GM13977 (cell line): ENCODE data around the gene RBM26.

Experiments
- DNase-seq: peaks from one replicate; pipeline ENCODE4 v3.0.0; 2012; ENCODE audit warnings: low spot score
- CTCF ChIP-seq: IDR thresholded peaks from 2 replicates; pipeline ENCODE4 v1.5.1; 2012; ENCODE audit warnings: mild to moderate bottlenecking, control low read depth; ENCODE audit not compliant: insufficient read depth; ENCODE audit errors: extremely low read depth, missing control alignments
- in situ Hi-C: fragments of 300-500 bp; cut with MboI; formaldehyde crosslinking; loops from one replicate; pipeline ENCODE4 v1.12.0; 2022; ENCODE audit warnings: low sequenced_read_pairs, low pct_unique_long_range_greater_than_20kb, mixed read lengths, inconsistent platforms; ENCODE audit not compliant: unreplicated experiment

RBM26 gene

GRCh38 chr13:79405831-79406596 is at the start of gene RBM26:
Gene RBM26, minus strand, starts transcription at chr13:79406255. Its CDS starts 481 bp downstream, at chr13:79405774.
- in situ Hi-C loops = no loop called here
- peak; percentile 9 for TF ChIP-seq CTCF
- DNase-seq = peak; percentile 94

GRCh38 chr13:79455331-79455730 is 49.3 kb upstream of the RBM26 start:
- TF ChIP-seq CTCF = no peak
- in situ Hi-C loops = no loop called here
- DNase-seq = no peak

- in situ Hi-C loops = no loop called here
- no peak for DNase-seq
- TF ChIP-seq CTCF = no peak
These were observed 46.3 kb upstream of the RBM26 start for GRCh38 chr13:79452239-79452913.

- TF ChIP-seq CTCF = no peak
- in situ Hi-C loops = no loop called here
- DNase-seq = peak; percentile 65
These were observed 45.5 kb upstream of the RBM26 start for GRCh38 chr13:79451500-79451962.

- no peak for DNase-seq
- in situ Hi-C loops = no loop called here
- TF ChIP-seq CTCF = no peak
These were observed 44.1 kb upstream of the RBM26 start for GRCh38 chr13:79450110-79450509.

GRCh38 chr13:79448413-79448812 is 42.4 kb upstream of the RBM26 start:
- in situ Hi-C loops = no loop called here
- DNase-seq = no peak

More at GRCh38 chr13:79448413-79448812, 42.4 kb upstream of the RBM26 start:
- TF ChIP-seq CTCF = no peak
